PC-9 (cell line): ENCODE measurements around the gene TOMM6.

Experiments used
- EZH2 ChIP-seq: fragments of 200-600 bp; sonication (generic); IDR thresholded peaks from 2 replicates; pipeline ENCODE4 v1.8.0; 2017; ENCODE audit warnings: antibody characterized with exemption, low read depth
- TF ChIP-seq, protein P1 (sequence below): fragments of 200-600 bp; sonication (generic); conservative IDR thresholded peaks from 2 replicates; pipeline ENCODE4 v1.6.1; 2017; ENCODE audit warnings: mixed run types, antibody characterized with exemption, mild to moderate bottlenecking, moderate library complexity

DNA sequence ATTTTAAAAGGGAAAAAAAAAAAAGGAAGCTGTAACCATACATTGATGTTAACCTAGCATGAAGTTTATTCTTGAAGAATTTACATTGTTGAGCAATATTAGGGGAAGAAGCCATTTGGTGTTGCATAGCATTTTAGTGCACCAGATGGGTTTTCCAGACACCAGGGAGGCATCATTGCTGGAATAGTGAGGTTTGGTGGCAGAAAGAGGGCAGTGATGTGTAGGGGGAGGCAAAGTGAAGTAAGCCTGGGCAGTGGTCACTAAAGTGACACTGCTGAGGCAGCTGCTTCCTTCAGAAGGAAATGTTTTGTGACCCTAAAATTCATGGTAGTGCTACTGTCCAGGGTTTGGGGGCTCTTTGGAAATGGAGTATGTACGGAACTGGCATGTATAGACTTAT, 2.6 kb downstream of the TOMM6 start:
- TF ChIP-seq, protein P1, sequence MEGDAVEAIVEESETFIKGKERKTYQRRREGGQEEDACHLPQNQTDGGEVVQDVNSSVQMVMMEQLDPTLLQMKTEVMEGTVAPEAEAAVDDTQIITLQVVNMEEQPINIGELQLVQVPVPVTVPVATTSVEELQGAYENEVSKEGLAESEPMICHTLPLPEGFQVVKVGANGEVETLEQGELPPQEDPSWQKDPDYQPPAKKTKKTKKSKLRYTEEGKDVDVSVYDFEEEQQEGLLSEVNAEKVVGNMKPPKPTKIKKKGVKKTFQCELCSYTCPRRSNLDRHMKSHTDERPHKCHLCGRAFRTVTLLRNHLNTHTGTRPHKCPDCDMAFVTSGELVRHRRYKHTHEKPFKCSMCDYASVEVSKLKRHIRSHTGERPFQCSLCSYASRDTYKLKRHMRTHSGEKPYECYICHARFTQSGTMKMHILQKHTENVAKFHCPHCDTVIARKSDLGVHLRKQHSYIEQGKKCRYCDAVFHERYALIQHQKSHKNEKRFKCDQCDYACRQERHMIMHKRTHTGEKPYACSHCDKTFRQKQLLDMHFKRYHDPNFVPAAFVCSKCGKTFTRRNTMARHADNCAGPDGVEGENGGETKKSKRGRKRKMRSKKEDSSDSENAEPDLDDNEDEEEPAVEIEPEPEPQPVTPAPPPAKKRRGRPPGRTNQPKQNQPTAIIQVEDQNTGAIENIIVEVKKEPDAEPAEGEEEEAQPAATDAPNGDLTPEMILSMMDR, result no peak
- no peak for TF ChIP-seq EZH2
